Stimulated activated CD4-positive, alpha-beta T cell treated with anti-CD3 and anti-CD28 coated beads, Interleukin-4, amount 100 ng/mL, for 4 hours (primary cell): ENCODE results near the gene MYOM3.
"Not testable (repeated sequence)": the region's sequence is repeated elsewhere in the genome, so short reads cannot be mapped to it uniquely, and the experiment has no call there.

Source experiments
- DNase-seq, 2 experiments: peaks; one replicate each; pipeline ENCODE4 v3.0.0-alpha.2; 2020

Gene MYOM3

GRCh38 chr1:24022581-24023361 is 89.2 kb downstream of the MYOM3 start:
- DNase-seq: no peak

- DNase-seq: no peak
Observed at GRCh38 chr1:24021403-24022266, 90.3 kb downstream of the MYOM3 start.

- DNase-seq: no peak
Observed at GRCh38 chr1:24020470-24020869, 91.5 kb downstream of the MYOM3 start.

GRCh38 chr1:24020025-24020424 is 91.9 kb downstream of the MYOM3 start:
- no peak for DNase-seq

- no peak for DNase-seq
Observed at GRCh38 chr1:24018611-24019580, 93.0 kb downstream of the MYOM3 start.

GRCh38 chr1:24015221-24016210 is 96.4 kb downstream of the MYOM3 start:
- DNase-seq: no peak

GRCh38 chr1:24012878-24013277 is 99.1 kb downstream of the MYOM3 start:
- not testable (repeated sequence) for DNase-seq

- DNase-seq: no peak
Observed at GRCh38 chr1:24010650-24011049, 101.3 kb downstream of the MYOM3 start.

GRCh38 chr1:24009406-24009805 is 102.5 kb downstream of the MYOM3 start:
- DNase-seq: no peak

GRCh38 chr1:24008574-24009184 is 103.3 kb downstream of the MYOM3 start:
- DNase-seq: not testable (repeated sequence)

- DNase-seq: no peak
Observed at GRCh38 chr1:24007079-24007478, 104.9 kb downstream of the MYOM3 start.
